GM12878 (cell line): Measurements from ENCODE around the gene FAF1.

Experiments
- FOS ChIP-seq: IDR thresholded peaks from 3 replicates; pipeline ENCODE4 v1.6.1; 2011; ENCODE audit warnings: borderline replicate concordance; ENCODE audit not compliant: insufficient read length; ENCODE audit errors: extremely low read depth
- GABPA ChIP-seq: IDR thresholded peaks from 2 replicates; pipeline ENCODE4 v1.6.1; 2014; ENCODE audit warnings: antibody characterized with exemption, low read depth, mild to moderate bottlenecking, inconsistent platforms
- POLR2A ChIP-seq: IDR thresholded peaks from 2 replicates; pipeline ENCODE4 v1.6.1; 2011; ENCODE audit warnings: low read depth, mild to moderate bottlenecking, low read length

DNA sequence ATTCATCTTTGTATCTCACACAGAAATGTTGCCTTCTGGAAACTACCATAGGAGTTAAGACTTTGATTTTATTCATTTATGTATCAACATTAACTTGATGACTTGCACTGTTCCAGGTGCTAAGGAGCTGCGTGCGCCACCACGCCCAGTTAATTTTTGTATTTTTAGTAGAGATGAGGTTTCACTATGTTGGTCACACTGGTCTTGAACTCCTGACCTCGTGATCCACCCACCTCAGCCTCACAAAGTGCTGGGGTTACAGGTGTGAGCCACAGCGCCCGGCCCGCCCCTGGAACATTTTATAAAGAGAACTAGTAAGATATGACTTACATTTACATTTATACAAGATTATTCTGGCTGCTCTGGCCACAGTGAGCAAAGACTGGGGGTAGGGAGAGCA lies 252.2 kb downstream of the FAF1 start:
- TF ChIP-seq POLR2A (no peak), GABPA (no peak), FOS (no peak)
